Fibroblast of skin of back (primary cell): ENCODE measurements around the gene RIC1.
"Not testable (repeated sequence)": the region's sequence is repeated elsewhere in the genome, so short reads cannot be mapped to it uniquely, and the experiment has no call there.

Source experiments
- DNase-seq: peaks from one replicate; pipeline ENCODE4 v3.0.0-alpha.2; 2013

The RIC1 gene

GRCh38 chr9:5722679-5723078, 93.8 kb downstream of the RIC1 start:
- not testable (repeated sequence) for DNase-seq

- DNase-seq = no peak
These were observed 106.2 kb downstream of the RIC1 start for GRCh38 chr9:5735072-5735471.

GRCh38 chr9:5736563-5737346, 107.8 kb downstream of the RIC1 start:
- DNase-seq = no peak

- DNase-seq = no peak
These were observed 114.2 kb downstream of the RIC1 start for GRCh38 chr9:5743109-5743508.

GRCh38 chr9:5748438-5748837, 119.5 kb downstream of the RIC1 start:
- no peak for DNase-seq

GRCh38 chr9:5749306-5749705, 120.4 kb downstream of the RIC1 start:
- no peak for DNase-seq

- no peak for DNase-seq
These were observed 121.7 kb downstream of the RIC1 start for GRCh38 chr9:5750569-5750968.

- DNase-seq = no peak
These were observed 127.7 kb downstream of the RIC1 start for GRCh38 chr9:5756633-5757032.

- DNase-seq = no peak
These were observed 131.4 kb downstream of the RIC1 start for GRCh38 chr9:5760338-5760737.

- DNase-seq = no peak
These were observed 133.5 kb downstream of the RIC1 start for GRCh38 chr9:5762421-5762820.

GRCh38 chr9:5764130-5764868, 135.4 kb downstream of the RIC1 start:
- DNase-seq = no peak

- DNase-seq = peak; percentile 14
These were observed 139.3 kb downstream of the RIC1 start for GRCh38 chr9:5767968-5768932.

- DNase-seq = no peak
These were observed 144.6 kb downstream of the RIC1 start for GRCh38 chr9:5773324-5773999.

- DNase-seq = no peak
These were observed 149.9 kb downstream of the RIC1 start for GRCh38 chr9:5778805-5779204.

GRCh38 chr9:5779705-5780218, 150.9 kb downstream of the RIC1 start:
- not testable (repeated sequence) for DNase-seq

- DNase-seq = not testable (repeated sequence)
These were observed 154.5 kb downstream of the RIC1 start for GRCh38 chr9:5783420-5783819.

GRCh38 chr9:5783982-5784381, 155.1 kb downstream of the RIC1 start:
- peak; percentile 9 for DNase-seq

GRCh38 chr9:5784526-5785315, 155.8 kb downstream of the RIC1 start:
- DNase-seq = no peak

GRCh38 chr9:5786370-5787127, 157.6 kb downstream of the RIC1 start:
- DNase-seq = peak; percentile 16

- DNase-seq = no peak
These were observed 158.3 kb downstream of the RIC1 start for GRCh38 chr9:5787220-5787619.
